Measurements from ENCODE around the gene DUT.

DUT gene

GRCh38 chr15:48363474-48363873, 32.2 kb downstream of the DUT start:
- Histone ChIP-seq H2AFZ (ENCODE audit: low read depth) (no peak overlapping the region), H3K4me1 (ENCODE audit: low read depth, poor library complexity, severe bottlenecking) (peaks cover 18% of the 10 kb centered on the region), H3K4me3 (IDR thresholded peaks at IDR 0.05; ENCODE audit: insufficient read depth, low read depth, low read length) (no peak overlapping the region), H4K20me1 (ENCODE audit: insufficient read depth) (no peaks in the 10 kb centered on the region), H3K36me3 (ENCODE audit: insufficient read depth) (no peaks in the 10 kb centered on the region), H3K27ac (no peak overlapping the region), H3K27me3 (ENCODE audit: insufficient read depth, low read depth) (no peaks in the 10 kb centered on the region), H3K79me2 (ENCODE audit: insufficient read depth, low read depth) (no peaks in the 10 kb centered on the region), H3K9ac (no peak overlapping the region), H3K4me2 (no peak overlapping the region)
- no peak for TF ChIP-seq CTCF (conservative IDR thresholded peaks at IDR 0.05; ENCODE audit: low read depth, low read length)

DNA sequence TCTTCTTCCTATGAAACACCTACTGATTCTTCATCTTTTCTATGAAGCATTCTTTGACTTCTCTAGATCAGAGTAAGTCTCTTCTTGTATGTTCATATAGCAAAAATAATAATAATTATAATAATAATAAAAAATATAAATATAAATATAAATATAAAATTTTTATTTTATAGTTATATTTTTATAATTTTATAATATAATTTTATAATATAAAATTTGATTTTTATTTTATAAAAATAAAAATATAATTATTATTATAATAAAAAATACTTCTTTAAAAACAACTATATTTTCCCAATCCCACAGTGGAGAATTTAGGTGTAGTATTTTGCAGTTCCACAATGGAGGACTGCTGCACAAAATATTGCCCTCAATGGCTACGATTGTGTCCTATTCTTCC, 34.3 kb downstream of the DUT start:
- TF ChIP-seq CTCF (conservative IDR thresholded peaks at IDR 0.05; ENCODE audit: low read depth, low read length) = no peak
- Histone ChIP-seq H4K20me1 (ENCODE audit: insufficient read depth) (no peaks in the 10 kb centered on the region), H3K36me3 (ENCODE audit: insufficient read depth) (no peaks in the 10 kb centered on the region), H3K79me2 (ENCODE audit: insufficient read depth, low read depth) (no peaks in the 10 kb centered on the region), H3K4me2 (no peak overlapping the region), H3K4me3 (IDR thresholded peaks at IDR 0.05; ENCODE audit: insufficient read depth, low read depth, low read length) (no peak overlapping the region), H3K9ac (no peak overlapping the region), H3K27ac (no peak overlapping the region), H3K27me3 (ENCODE audit: insufficient read depth, low read depth) (no peaks in the 10 kb centered on the region), H2AFZ (ENCODE audit: low read depth) (no peak overlapping the region), H3K4me1 (ENCODE audit: low read depth, poor library complexity, severe bottlenecking) (peaks cover 19% of the 10 kb centered on the region)

DNA sequence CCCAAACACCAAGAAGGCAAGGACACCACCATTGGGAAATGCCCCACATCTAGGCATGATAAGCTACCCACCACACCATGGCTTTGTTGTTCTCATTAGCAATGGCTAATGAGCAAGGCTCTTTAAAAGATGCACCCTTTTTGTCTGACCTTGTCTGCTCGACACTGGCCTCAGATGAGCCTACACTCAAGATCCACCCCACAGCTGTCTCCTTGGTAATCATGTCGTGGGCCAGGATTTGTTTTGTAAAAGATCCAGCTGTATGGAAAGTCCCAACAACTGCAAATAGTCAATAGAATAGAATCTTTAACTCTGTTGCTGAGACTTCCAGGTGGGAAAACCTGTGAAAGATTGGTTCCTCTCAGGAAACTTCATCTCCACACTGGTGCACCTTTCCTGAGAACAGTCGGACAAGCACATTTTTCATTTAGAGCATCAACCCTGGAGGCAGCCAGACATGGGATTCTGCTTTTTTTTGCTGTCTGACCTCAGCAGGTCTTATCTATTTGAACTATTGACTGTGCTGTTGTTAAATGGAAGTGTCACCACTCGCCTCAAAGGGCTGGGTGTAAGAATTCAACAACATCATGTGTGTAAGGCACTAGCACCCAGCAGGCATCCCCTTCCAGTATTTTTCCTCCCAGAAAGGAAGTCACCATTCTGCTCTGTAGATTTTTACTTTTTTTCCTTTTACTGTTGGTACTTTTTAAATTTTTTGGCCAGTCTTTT, 35.5 kb downstream of the DUT start:
- no peaks in the 10 kb centered on the region for H3K79me2 ChIP-seq (ENCODE audit: insufficient read depth, low read depth)
- no peaks in the 10 kb centered on the region for H3K27me3 ChIP-seq (ENCODE audit: insufficient read depth, low read depth)
- no peaks in the 10 kb centered on the region for H4K20me1 ChIP-seq (ENCODE audit: insufficient read depth)
- H3K27ac ChIP-seq = no peak overlapping the region
- no peak for TF ChIP-seq CTCF (conservative IDR thresholded peaks at IDR 0.05; ENCODE audit: low read depth, low read length)
- no peak overlapping the region for H3K4me2 ChIP-seq
- H3K4me3 ChIP-seq (IDR thresholded peaks at IDR 0.05; ENCODE audit: insufficient read depth, low read depth, low read length) = no peak overlapping the region
- no peak overlapping the region for H3K9ac ChIP-seq
- H2AFZ ChIP-seq (ENCODE audit: low read depth) = no peak overlapping the region
- H3K36me3 ChIP-seq (ENCODE audit: insufficient read depth) = no peaks in the 10 kb centered on the region
- H3K4me1 ChIP-seq (ENCODE audit: low read depth, poor library complexity, severe bottlenecking) = peaks cover 25% of the 10 kb centered on the region

GRCh38 chr15:48367483-48367882, 36.3 kb downstream of the DUT start:
- H3K36me3 ChIP-seq (ENCODE audit: insufficient read depth) = no peaks in the 10 kb centered on the region
- no peaks in the 10 kb centered on the region for H3K79me2 ChIP-seq (ENCODE audit: insufficient read depth, low read depth)
- no peak overlapping the region for H3K27ac ChIP-seq
- no peak for TF ChIP-seq CTCF (conservative IDR thresholded peaks at IDR 0.05; ENCODE audit: low read depth, low read length)
- H3K9ac ChIP-seq = no peak overlapping the region
- peaks cover 25% of the 10 kb centered on the region for H3K4me1 ChIP-seq (ENCODE audit: low read depth, poor library complexity, severe bottlenecking)
- no peak overlapping the region for H2AFZ ChIP-seq (ENCODE audit: low read depth)
- no peak overlapping the region for H3K4me2 ChIP-seq
- H3K4me3 ChIP-seq (IDR thresholded peaks at IDR 0.05; ENCODE audit: insufficient read depth, low read depth, low read length) = no peak overlapping the region
- no peaks in the 10 kb centered on the region for H4K20me1 ChIP-seq (ENCODE audit: insufficient read depth)
- no peaks in the 10 kb centered on the region for H3K27me3 ChIP-seq (ENCODE audit: insufficient read depth, low read depth)
